Fibroblast of the aortic adventitia (primary cell): Measurements from ENCODE around the gene PRDM2. TPM values are rescaled to one million over a fixed set of nuclear protein-coding genes. Genes with fewer than 3 reads are reported as not detected.

ENCODE experiments used
- DNase-seq: peaks from one replicate; pipeline ENCODE4 v3.0.0-alpha.2; 2010; ENCODE audit warnings: low read depth
- H3K4me3 ChIP-seq: 2 replicates; pipeline ENCODE4 v1.5.1; 2011; ENCODE audit warnings: low read depth, mild to moderate bottlenecking, control low read depth, low read length, moderate library complexity
- CTCF ChIP-seq: IDR thresholded peaks from 2 replicates; pipeline ENCODE4 v1.5.1; 2011; ENCODE audit warnings: mild to moderate bottlenecking, low read length, control low read depth, inconsistent platforms; ENCODE audit not compliant: insufficient read depth
- total RNA-seq: library from RNA; depleted of rRNA; stranded (reverse); fragments of >200 nt; gene quantifications from 2 replicates; pipeline ENCODE4 v1.2.3, GENCODE V29; 2012; ENCODE audit warnings: low replicate concordance

The PRDM2 gene
- total RNA-seq, 1 donor, result 16.0 TPM

- DNase-seq, result no peak
- H3K4me3 ChIP-seq, result no peak overlapping the region
- no peak for TF ChIP-seq CTCF
Measured at GRCh38 chr1:13770743-13771142, 70.8 kb downstream of the PRDM2 start.

- TF ChIP-seq CTCF, result no peak
- no peak overlapping the region for H3K4me3 ChIP-seq
- no peak for DNase-seq
Measured at GRCh38 chr1:13771745-13772144, 71.8 kb downstream of the PRDM2 start.

- H3K4me3 ChIP-seq, result no peak overlapping the region
- TF ChIP-seq CTCF, result no peak
- DNase-seq, result no peak
Measured at GRCh38 chr1:13772271-13772670, 72.3 kb downstream of the PRDM2 start.

- H3K4me3 ChIP-seq, result no peak overlapping the region
- no peak for TF ChIP-seq CTCF
- DNase-seq, result peak; percentile 20
Measured at GRCh38 chr1:13774121-13774520, 74.1 kb downstream of the PRDM2 start.

- no peak for TF ChIP-seq CTCF
- peak; percentile 47 for DNase-seq
- no peak overlapping the region for H3K4me3 ChIP-seq
Measured at GRCh38 chr1:13775459-13775858, 75.5 kb downstream of the PRDM2 start.

GRCh38 chr1:13775916-13776315 is 75.9 kb downstream of the PRDM2 start:
- TF ChIP-seq CTCF, result no peak
- no peak for DNase-seq
- H3K4me3 ChIP-seq, result no peak overlapping the region

GRCh38 chr1:13778431-13778830 is 78.4 kb downstream of the PRDM2 start:
- DNase-seq, result no peak
- TF ChIP-seq CTCF, result no peak
- no peak overlapping the region for H3K4me3 ChIP-seq
